ENCODE measurements around the gene CIAO2B.

CIAO2B gene

DNA sequence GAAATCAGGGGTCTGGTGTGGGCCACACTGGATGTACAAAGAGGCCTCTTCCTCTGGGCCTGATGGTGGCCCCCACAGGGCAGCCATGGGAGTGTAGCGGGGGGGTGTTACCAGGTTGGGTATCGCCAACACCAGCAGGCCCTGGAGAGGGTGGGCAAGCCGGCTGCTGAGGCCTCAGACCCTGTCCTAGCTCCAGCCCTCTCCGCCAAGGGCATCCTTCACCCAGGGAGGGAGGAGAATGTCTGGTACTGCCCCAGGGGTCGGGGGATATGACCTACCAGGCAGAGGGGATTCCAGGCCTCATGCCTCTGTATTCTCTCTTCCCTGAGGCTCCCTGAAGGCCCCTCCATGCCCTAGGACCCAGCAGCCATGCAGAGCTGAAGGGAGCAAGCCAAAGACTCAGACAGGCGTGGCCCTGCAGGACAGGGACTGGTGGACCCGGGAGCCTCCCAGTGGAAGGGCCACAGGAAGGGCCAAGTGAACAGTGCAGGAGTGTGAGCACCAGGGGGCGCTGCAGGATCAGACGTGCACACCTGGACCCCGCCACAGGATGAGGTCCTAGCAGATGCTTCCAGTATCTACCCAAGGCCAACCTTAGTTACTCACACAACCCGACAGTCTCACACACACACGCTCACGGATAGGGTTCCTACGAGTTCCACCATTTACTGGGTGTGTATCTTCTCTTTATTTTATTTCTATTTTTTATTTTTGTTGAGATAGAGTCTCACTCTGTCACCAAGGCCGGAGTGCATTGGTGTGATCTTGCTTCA is 43.3 kb upstream of the CIAO2B start:
- peak; percentile 99 for ATAC-seq
- TF ChIP-seq ZNF8 (CRISPR knock-in tag; IDR thresholded peaks at IDR 0.05): no peak
- TF ChIP-seq, protein P1, sequence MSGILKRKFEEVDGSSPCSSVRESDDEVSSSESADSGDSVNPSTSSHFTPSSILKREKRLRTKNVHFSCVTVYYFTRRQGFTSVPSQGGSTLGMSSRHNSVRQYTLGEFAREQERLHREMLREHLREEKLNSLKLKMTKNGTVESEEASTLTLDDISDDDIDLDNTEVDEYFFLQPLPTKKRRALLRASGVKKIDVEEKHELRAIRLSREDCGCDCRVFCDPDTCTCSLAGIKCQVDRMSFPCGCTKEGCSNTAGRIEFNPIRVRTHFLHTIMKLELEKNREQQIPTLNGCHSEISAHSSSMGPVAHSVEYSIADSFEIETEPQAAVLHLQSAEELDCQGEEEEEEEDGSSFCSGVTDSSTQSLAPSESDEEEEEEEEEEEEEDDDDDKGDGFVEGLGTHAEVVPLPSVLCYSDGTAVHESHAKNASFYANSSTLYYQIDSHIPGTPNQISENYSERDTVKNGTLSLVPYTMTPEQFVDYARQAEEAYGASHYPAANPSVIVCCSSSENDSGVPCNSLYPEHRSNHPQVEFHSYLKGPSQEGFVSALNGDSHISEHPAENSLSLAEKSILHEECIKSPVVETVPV (CRISPR knock-in tag; IDR thresholded peaks at IDR 0.05): no peak
- TF ChIP-seq TOX (CRISPR knock-in tag; IDR thresholded peaks at IDR 0.05; ENCODE audit: borderline replicate concordance): no peak
- no peak for TF ChIP-seq ZNF70 (CRISPR knock-in tag; IDR thresholded peaks at IDR 0.05)
- TF ChIP-seq ESRRG (CRISPR knock-in tag; IDR thresholded peaks at IDR 0.05): no peak
- TF ChIP-seq ISL1 (CRISPR knock-in tag; IDR thresholded peaks at IDR 0.05): no peak
- no peak for TF ChIP-seq RARB (CRISPR knock-in tag; IDR thresholded peaks at IDR 0.05)
- TF ChIP-seq, protein P2, sequence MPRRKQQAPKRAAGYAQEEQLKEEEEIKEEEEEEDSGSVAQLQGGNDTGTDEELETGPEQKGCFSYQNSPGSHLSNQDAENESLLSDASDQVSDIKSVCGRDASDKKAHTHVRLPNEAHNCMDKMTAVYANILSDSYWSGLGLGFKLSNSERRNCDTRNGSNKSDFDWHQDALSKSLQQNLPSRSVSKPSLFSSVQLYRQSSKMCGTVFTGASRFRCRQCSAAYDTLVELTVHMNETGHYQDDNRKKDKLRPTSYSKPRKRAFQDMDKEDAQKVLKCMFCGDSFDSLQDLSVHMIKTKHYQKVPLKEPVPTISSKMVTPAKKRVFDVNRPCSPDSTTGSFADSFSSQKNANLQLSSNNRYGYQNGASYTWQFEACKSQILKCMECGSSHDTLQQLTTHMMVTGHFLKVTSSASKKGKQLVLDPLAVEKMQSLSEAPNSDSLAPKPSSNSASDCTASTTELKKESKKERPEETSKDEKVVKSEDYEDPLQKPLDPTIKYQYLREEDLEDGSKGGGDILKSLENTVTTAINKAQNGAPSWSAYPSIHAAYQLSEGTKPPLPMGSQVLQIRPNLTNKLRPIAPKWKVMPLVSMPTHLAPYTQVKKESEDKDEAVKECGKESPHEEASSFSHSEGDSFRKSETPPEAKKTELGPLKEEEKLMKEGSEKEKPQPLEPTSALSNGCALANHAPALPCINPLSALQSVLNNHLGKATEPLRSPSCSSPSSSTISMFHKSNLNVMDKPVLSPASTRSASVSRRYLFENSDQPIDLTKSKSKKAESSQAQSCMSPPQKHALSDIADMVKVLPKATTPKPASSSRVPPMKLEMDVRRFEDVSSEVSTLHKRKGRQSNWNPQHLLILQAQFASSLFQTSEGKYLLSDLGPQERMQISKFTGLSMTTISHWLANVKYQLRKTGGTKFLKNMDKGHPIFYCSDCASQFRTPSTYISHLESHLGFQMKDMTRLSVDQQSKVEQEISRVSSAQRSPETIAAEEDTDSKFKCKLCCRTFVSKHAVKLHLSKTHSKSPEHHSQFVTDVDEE (CRISPR knock-in tag; IDR thresholded peaks at IDR 0.05): no peak
- no peak for TF ChIP-seq BACH2 (CRISPR knock-in tag; IDR thresholded peaks at IDR 0.05; ENCODE audit: borderline replicate concordance)
- TF ChIP-seq ZNF565 (CRISPR knock-in tag; conservative IDR thresholded peaks at IDR 0.05; ENCODE audit: low read depth): no peak
- no peak for TF ChIP-seq SNAI2 (CRISPR knock-in tag; IDR thresholded peaks at IDR 0.05)
- no peak for TF ChIP-seq ZFP30 (CRISPR knock-in tag; IDR thresholded peaks at IDR 0.05)
- TF ChIP-seq, protein P3, sequence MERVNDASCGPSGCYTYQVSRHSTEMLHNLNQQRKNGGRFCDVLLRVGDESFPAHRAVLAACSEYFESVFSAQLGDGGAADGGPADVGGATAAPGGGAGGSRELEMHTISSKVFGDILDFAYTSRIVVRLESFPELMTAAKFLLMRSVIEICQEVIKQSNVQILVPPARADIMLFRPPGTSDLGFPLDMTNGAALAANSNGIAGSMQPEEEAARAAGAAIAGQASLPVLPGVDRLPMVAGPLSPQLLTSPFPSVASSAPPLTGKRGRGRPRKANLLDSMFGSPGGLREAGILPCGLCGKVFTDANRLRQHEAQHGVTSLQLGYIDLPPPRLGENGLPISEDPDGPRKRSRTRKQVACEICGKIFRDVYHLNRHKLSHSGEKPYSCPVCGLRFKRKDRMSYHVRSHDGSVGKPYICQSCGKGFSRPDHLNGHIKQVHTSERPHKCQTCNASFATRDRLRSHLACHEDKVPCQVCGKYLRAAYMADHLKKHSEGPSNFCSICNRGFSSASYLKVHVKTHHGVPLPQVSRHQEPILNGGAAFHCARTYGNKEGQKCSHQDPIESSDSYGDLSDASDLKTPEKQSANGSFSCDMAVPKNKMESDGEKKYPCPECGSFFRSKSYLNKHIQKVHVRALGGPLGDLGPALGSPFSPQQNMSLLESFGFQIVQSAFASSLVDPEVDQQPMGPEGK (CRISPR knock-in tag; IDR thresholded peaks at IDR 0.05; ENCODE audit: borderline replicate concordance): no peak

DNA sequence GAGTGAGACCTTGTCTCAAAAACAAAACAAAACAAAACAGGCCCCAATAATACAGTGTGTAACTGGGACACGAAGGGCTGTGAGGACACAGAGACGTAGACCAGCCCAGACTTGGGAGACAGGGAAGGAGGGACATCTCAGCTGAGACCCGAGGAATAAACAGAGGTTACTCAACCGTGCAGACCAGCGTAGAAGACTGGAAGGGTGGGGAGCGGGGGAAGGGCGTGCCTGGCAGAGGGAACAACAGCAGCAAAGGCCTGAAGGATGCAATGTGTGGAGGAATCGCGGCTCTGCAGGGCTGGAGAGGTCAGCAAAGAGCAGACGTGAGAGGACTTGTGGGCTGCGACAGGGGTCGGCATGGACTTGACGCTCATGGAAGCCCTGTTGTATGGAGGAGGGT is 42.5 kb upstream of the CIAO2B start:
- no peak for ATAC-seq
- TF ChIP-seq BACH2 (CRISPR knock-in tag; IDR thresholded peaks at IDR 0.05; ENCODE audit: borderline replicate concordance) (no peak), TOX (CRISPR knock-in tag; IDR thresholded peaks at IDR 0.05; ENCODE audit: borderline replicate concordance) (no peak), OSR1 (CRISPR knock-in tag; IDR thresholded peaks at IDR 0.05) (no peak), ZNF565 (CRISPR knock-in tag; conservative IDR thresholded peaks at IDR 0.05; ENCODE audit: low read depth) (no peak), ZNF8 (CRISPR knock-in tag; IDR thresholded peaks at IDR 0.05) (no peak), GLIS3 (CRISPR knock-in tag; IDR thresholded peaks at IDR 0.05) (no peak), ESRRG (CRISPR knock-in tag; IDR thresholded peaks at IDR 0.05) (no peak), ARNTL (CRISPR knock-in tag; IDR thresholded peaks at IDR 0.05; ENCODE audit: borderline replicate concordance, low read depth) (no peak), ZFP3 (CRISPR knock-in tag; IDR thresholded peaks at IDR 0.05) (no peak), SNAI2 (CRISPR knock-in tag; IDR thresholded peaks at IDR 0.05) (no peak), ISL1 (CRISPR knock-in tag; IDR thresholded peaks at IDR 0.05) (no peak)
- TF ChIP-seq, protein P3 (CRISPR knock-in tag; IDR thresholded peaks at IDR 0.05; ENCODE audit: borderline replicate concordance): no peak
- TF ChIP-seq, protein P4, sequence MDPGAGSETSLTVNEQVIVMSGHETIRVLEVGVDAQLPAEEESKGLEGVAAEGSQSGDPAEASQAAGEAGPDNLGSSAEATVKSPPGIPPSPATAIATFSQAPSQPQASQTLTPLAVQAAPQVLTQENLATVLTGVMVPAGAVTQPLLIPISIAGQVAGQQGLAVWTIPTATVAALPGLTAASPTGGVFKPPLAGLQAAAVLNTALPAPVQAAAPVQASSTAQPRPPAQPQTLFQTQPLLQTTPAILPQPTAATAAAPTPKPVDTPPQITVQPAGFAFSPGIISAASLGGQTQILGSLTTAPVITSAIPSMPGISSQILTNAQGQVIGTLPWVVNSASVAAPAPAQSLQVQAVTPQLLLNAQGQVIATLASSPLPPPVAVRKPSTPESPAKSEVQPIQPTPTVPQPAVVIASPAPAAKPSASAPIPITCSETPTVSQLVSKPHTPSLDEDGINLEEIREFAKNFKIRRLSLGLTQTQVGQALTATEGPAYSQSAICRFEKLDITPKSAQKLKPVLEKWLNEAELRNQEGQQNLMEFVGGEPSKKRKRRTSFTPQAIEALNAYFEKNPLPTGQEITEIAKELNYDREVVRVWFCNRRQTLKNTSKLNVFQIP (CRISPR knock-in tag; IDR thresholded peaks at IDR 0.05; ENCODE audit: borderline replicate concordance, low read depth): no peak
- TF ChIP-seq, protein P2 (CRISPR knock-in tag; IDR thresholded peaks at IDR 0.05): no peak
- TF ChIP-seq, protein P5, sequence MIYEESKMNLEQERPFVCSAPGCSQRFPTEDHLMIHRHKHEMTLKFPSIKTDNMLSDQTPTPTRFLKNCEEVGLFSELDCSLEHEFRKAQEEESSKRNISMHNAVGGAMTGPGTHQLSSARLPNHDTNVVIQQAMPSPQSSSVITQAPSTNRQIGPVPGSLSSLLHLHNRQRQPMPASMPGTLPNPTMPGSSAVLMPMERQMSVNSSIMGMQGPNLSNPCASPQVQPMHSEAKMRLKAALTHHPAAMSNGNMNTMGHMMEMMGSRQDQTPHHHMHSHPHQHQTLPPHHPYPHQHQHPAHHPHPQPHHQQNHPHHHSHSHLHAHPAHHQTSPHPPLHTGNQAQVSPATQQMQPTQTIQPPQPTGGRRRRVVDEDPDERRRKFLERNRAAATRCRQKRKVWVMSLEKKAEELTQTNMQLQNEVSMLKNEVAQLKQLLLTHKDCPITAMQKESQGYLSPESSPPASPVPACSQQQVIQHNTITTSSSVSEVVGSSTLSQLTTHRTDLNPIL (CRISPR knock-in tag; IDR thresholded peaks at IDR 0.05; ENCODE audit: low read depth): no peak
- TF ChIP-seq, protein P1 (CRISPR knock-in tag; IDR thresholded peaks at IDR 0.05): no peak
